ENCODE results near the gene CACNA1E.

Gene CACNA1E

GRCh38 chr1:181485287-181486097 lies 2.2 kb downstream of the CACNA1E start:
- no peak for DNase-seq

GRCh38 chr1:181486098-181486420 lies 2.7 kb downstream of the CACNA1E start:
- DNase-seq: no peak

- no peak for DNase-seq
Observed at GRCh38 chr1:181488866-181489265, 5.5 kb downstream of the CACNA1E start.

DNA sequence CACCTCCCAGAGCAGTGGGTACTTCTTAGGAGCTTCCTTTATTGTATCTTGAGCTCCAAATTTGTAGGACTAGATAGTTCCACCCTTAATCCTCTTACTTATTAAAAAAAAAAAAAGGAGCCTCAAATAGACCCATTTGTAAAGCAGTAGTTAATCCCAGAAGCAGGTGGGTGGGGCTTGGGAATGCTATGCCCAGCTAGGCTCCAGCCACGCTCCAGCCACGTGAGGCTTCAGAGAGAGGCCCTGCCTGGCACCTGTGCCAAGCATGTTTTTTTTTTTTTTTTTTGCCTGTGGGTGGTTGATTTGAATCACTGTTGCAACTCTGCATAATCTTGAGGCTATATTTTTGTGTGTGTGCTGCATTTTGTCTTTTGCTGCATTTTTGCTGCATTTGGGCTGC lies 7.0 kb downstream of the CACNA1E start:
- no peak for DNase-seq

DNA sequence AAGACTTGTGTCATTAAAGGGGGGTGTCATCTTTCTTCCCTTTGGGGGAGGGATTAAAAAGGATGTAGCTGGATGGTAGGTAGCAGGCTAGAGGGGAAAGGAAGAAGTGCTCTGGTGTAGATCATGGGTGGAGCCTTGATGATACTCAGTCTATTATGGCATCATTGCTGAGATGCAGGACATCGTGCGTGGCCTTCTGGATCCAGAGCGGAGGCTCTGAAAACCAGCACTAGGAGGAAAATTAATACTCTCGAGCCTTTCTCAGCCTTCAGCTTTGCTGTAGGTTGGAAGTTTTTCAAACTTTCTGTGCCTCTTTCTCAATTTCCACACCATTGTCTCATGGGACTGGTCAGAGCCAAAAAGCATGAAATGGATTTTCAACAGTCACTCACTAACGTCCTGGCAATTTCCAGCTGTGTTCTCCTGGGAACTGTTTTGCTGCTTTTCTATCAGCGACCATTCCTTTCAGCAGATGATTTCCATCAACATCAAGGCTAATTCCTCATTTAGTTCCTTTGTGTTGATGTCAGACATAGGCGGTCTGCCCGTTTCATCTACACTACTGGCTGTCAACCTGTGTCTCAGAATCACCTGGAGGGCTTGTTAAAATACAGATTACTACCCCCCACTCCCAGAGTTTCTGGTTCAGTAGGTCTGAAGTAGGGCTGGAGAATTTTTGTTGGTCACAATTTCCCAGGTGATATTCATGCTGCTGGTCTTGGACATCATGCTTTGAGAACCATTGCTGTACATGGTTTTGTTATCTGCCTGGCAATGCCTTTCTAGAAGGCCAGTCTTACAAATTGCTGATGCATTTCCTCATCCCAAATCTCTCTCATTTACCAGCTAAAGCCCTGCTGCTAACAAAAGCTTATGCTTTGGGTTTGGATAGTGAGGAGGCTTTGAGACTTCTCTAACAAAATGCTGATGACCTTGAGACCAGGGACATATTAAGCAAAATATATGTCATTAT lies 7.7 kb downstream of the CACNA1E start:
- no peak for DNase-seq

GRCh38 chr1:181493166-181493565 lies 9.8 kb downstream of the CACNA1E start:
- DNase-seq: no peak

GRCh38 chr1:181493885-181494284 lies 10.6 kb downstream of the CACNA1E start:
- no peak for DNase-seq

- DNase-seq: no peak
Observed at GRCh38 chr1:181496759-181497158, 13.4 kb downstream of the CACNA1E start.

GRCh38 chr1:181497870-181498269 lies 14.6 kb downstream of the CACNA1E start:
- DNase-seq: no peak

DNA sequence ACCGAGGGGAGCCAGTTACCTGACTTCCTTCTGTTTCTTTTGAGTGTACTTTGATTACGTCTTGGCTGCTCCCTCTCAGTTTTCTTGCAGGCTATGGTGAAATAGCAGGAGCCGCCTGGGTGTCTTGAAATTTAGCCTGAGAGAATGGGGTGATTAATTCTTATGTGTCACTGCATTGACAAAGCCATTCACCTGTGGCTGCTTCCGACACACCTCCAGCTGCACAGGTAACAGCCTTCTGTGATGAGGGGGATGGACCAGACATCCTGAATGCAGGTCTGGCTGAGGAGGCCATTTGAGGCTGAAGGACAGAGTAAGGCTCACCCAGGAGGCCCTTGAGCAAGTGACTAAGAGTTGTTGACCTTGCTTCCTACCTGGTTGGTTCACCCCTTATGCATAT lies 16.5 kb downstream of the CACNA1E start:
- DNase-seq: no peak

DNA sequence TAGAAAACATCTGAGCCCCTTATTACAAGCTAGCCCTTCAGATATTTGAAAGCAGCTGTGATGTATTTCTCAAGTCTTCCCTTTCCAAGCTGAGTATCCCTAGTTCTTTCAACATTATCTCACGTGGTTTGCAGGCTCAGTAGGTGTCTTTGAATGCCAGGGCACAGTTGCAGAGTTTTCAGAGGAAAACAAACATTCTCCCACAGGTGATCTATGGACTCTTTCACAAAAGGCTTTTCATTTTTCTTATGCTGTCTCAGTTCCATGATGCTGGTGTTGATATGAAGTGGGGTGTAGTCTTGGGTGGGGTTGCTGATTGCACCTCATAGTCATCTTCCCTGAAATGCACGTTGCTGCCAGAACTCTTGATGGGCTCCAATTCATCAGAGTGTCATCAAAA lies 17.3 kb downstream of the CACNA1E start:
- DNase-seq: no peak

- no peak for DNase-seq
Observed at GRCh38 chr1:181501612-181502011, 18.3 kb downstream of the CACNA1E start.

DNA sequence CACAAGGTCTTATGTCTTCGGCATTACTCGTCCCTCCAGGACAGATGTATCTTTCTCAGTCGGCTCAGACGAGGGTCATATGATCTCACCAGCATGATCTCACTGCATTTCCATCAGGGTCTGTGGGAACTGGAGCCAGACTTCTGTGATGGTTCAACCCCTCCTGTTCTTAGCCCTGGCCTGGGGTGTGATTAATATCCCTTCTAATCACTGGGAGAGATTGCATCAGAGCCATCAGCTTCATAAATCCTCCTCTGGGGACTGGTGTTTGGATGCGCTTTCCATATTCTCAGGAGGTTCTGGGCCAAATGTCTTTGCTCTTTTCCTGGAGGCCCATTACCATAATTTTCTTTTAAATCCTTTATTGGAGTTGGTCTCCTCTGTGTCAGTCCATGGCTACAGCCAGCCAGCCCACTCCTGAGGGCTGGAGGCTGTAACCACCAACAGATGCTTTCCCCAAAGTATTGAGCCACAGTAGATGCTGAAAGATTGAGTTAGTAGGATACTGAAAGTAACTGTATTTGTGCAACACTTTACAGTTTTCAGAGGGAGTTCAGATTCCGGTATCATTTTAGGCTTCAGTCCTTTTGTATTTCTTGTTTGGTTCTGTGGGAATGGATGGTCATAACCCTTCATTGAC lies 20.0 kb downstream of the CACNA1E start:
- no peak for DNase-seq

- DNase-seq: no peak
Observed at GRCh38 chr1:181504399-181504842, 21.1 kb downstream of the CACNA1E start.

GRCh38 chr1:181506563-181507353 lies 23.4 kb downstream of the CACNA1E start:
- DNase-seq: no peak

- DNase-seq: no peak
Observed at GRCh38 chr1:181508486-181509165, 25.3 kb downstream of the CACNA1E start.

DNA sequence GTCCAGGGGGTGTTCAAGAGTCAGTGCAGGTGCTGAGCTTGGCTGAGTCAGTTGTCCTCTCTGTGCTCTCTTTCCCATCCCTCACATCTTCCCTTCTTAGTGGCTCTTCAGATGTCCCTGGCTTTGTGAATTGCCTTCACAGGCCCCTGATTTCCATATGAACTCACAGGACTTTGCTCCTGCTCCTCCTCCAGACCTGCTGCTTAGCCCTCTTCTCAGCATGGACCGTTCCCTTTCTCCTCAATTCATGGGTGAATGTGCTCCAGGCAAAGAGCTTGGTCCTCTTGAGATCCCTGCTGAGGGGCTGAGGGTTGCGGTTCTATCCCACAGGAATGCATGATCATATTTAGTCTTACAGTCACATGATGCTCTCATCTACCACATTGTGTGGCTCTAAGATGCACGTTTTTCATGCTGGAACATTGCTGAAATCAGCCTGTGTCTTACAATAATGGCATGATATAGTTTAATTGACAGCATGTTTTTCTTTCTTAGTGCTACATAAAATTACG lies 30.5 kb downstream of the CACNA1E start:
- DNase-seq: no peak

DNA sequence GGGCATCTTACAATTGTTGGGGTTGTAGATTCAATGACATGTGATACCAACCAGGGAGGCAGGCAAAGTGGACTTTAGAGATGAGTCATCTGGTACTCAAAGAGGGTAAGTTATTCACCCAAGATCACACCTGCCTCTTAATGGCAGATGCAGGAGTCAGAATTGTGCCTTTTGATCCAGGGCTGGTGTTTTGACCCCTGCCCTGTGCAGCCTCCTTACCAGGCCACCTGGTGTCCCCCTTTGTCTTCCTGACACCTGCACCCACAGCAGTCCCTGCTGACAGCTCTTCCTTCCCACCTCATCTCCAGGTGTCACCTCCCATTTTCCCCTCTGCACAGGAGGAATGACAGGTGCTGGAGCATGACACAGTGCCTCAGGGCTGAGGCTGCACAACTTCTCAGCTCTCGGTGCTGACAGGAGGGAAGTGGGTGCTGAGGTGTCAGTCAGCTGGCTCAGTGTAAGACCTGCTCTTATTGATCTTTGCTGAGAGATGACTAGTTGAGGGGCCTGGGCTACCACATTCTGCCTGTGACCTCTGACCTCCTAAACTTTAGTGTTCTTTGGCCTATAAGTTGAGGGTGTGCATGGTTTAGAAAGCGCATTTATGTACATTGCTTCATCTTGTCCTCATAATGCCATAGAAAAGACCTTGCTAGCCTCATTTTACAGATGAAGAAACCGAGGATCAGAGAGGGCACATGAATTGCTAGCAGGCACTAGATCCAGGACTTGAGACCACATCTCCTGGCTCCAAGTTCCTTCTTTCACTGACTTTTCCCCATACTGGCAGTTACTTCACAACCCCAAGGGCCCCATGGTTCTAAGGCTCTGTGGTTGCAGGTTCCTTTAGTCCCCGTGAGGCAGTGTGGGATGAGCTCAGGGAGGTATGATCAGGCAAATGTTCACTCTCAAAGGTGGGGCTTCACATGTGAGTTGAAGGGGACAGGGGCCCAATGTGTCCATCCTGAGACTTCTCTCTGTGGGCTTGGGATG lies 31.3 kb downstream of the CACNA1E start:
- DNase-seq: no peak

DNA sequence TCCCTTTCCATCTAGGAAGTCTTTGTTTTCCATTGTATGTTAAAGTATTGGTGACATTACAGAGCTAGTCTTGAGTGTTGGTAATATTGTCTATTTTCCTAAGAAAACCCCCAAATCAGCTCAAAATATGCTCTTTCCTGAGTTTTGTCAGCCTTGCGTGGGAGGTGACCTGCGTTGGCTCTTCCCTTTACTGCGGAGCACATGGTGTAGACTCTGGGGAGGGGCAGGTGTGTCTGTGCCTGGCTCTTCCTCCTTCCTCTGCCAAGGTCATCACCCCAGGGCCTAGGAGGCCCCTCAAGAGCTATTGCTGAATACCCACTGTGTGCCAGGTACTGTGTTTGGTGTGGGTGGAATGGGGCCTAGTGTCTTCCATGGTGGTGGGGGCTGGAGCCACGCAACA lies 33.4 kb downstream of the CACNA1E start:
- DNase-seq: no peak

DNA sequence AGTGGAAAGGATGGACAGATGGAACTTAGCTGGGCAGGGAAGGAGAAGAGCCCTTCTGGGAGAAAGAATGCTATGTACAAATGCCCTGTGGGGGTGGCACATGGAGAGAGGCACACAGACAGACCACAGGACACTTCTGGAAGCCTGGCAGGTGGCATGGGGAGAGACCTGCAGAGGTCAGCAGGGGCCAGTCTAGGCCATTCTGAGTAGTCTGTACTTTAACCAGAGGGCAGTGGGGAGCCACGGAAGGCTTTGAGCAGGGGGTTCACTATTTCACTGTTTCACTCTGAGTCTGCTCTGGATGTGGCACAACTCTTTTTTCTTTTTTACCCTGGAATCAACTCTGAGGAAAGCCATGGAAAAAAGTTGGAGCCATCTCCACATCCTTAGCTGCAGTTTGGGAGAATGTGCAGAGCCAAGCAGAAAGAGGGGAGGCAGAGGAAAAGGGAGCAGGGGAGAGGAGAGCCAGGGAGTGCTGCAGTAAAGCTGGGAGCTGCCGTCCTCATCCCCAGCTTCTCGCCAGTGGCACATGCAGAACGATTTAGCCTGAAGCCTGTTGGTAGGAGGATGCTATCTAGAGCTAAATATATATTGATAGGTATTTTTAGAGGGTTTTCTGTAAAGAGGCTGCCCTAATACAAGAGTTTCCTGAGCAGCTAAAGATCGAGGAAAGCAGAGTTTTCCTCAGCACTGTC lies 34.0 kb downstream of the CACNA1E start:
- no peak for DNase-seq
